ENCODE measurements around the gene CCDC158. TPM values are rescaled to one million over a fixed set of nuclear protein-coding genes. Genes with fewer than 3 reads are reported as not detected.

CCDC158 gene
- total and polyA plus RNA-seq, 10 of the 15 experiments (the other 5 are each of a cell fraction or from before 2014, with no cell fraction given), result not detected

- H3K4me2 ChIP-seq (ENCODE audit: control insufficient read depth, insufficient read depth), result no peak overlapping the region
- in situ Hi-C loops (cut with MboI) (no loop called here), intact Hi-C loops (cut with micrococcal nuclease; ENCODE audit: unreplicated experiment) (no loop called here)
- POLR2A ChIA-PET, result no interaction called here
- CTCF ChIA-PET, result no interaction called here
- H3K27ac ChIP-seq (ENCODE audit: control insufficient read depth, insufficient read depth), result no peak overlapping the region
- 5% methylated on average over 1 of the region's 1 CpG for WGBS (ENCODE audit: insufficient coverage, insufficient replicate concordance, low lambda C conversion rate, missing lambda C conversion rate)
- no peaks in the 10 kb centered on the region for H3K4me1 ChIP-seq (ENCODE audit: control insufficient read depth, insufficient read depth, low read length)
- no peak overlapping the region for H3K4me3 ChIP-seq
- H4K20me1 ChIP-seq (ENCODE audit: control insufficient read depth, insufficient read depth), result no peaks in the 10 kb centered on the region
- ATAC-seq, result no peak
- FAIRE-seq, result no peak
- H3K36me3 ChIP-seq (ENCODE audit: control insufficient read depth in 2 of 2, insufficient read depth in 2 of 2, low read length in 1 of 2), result no peaks in the 10 kb centered on the region
- no peaks in the 10 kb centered on the region; the same call in 2 of the 3 replicates for H3K9me3 ChIP-seq (replicated peaks; ENCODE audit: control insufficient read depth, insufficient read depth, low read length)
- H3K27me3 ChIP-seq (replicated peaks in 1 of 2; ENCODE audit: control insufficient read depth in 2 of 2, insufficient read depth in 2 of 2, low read length in 1 of 2), result peaks cover 2 to 15% of the 10 kb centered on the region in 2 experiments
- SMC1A ChIA-PET (ENCODE audit: uncharacterized antibody, unreplicated experiment), result interaction anchor here (1.2 kb wide), 1 partner anchor 12 kb away, joined by 4 read pairs; no protein-coding TSS in a partner anchor
- no peaks in the 10 kb centered on the region for H3K79me2 ChIP-seq (ENCODE audit: control insufficient read depth, insufficient read depth, low read length)
- H2AFZ ChIP-seq (ENCODE audit: control insufficient read depth, low read depth, low read length), result no peak overlapping the region
- no peak for TF ChIP-seq IRF5 (IDR thresholded peaks at IDR 0.05; ENCODE audit: borderline replicate concordance)
- TF ChIP-seq ZNF217 (IDR thresholded peaks at IDR 0.05), result no peak
- no peak for TF ChIP-seq TARDBP (IDR thresholded peaks at IDR 0.05; ENCODE audit: borderline replicate concordance)
- TF ChIP-seq TAF1 (IDR thresholded peaks at IDR 0.05; ENCODE audit: borderline replicate concordance, low read depth, low read length), result no peak
- no peak for TF ChIP-seq HSF1 (IDR thresholded peaks at IDR 0.05; ENCODE audit: low read depth, low read length)
- no peak for TF ChIP-seq ETV6 (conservative IDR thresholded peaks at IDR 0.05 in 1 of 2, IDR thresholded peaks at IDR 0.05 in 1 of 2; ENCODE audit: borderline replicate concordance in 1 of 2, low read depth in 1 of 2)
- no peak for TF ChIP-seq CEBPZ (IDR thresholded peaks at IDR 0.05; ENCODE audit: low read depth, low read length)
- TF ChIP-seq POLR2AphosphoS5 (IDR thresholded peaks at IDR 0.05; ENCODE audit: low read length), result no peak
- no peak for TF ChIP-seq ZBTB11 (CRISPR knock-in tag; IDR thresholded peaks at IDR 0.05)
- no peak for TF ChIP-seq IRF4 (IDR thresholded peaks at IDR 0.05; ENCODE audit: low read depth, low read length)
- no peak for TF ChIP-seq IKZF1 (conservative IDR thresholded peaks at IDR 0.05)
- TF ChIP-seq FOXM1 (IDR thresholded peaks at IDR 0.05; ENCODE audit: low read depth, low read length), result no peak
- TF ChIP-seq KLF5 (IDR thresholded peaks at IDR 0.05; ENCODE audit: partially characterized antibody), result no peak
- no TSS peak for BruUV-seq (replicated peaks)
- no peak overlapping the region for H3K9ac ChIP-seq (ENCODE audit: control insufficient read depth, insufficient read depth, low read length)
- DNase-seq (ENCODE audit: low read depth, low spot score), result no peak
- RAD21 ChIA-PET (ENCODE audit: unreplicated experiment), result no interaction called here
Observed at GRCh38 chr4:76311896-76312331, 109.0 kb downstream of the CCDC158 start.

All from GM12878 (cell line).